ENCODE results near the gene ASB10. TPM values are rescaled to one million over a fixed set of nuclear protein-coding genes. Genes with fewer than 3 reads are reported as not detected.

The ASB10 gene
- total and polyA plus RNA-seq, 2 of the 8 experiments (the other 6 are each of a cell fraction or from before 2014, with no cell fraction given) = not detected

DNA sequence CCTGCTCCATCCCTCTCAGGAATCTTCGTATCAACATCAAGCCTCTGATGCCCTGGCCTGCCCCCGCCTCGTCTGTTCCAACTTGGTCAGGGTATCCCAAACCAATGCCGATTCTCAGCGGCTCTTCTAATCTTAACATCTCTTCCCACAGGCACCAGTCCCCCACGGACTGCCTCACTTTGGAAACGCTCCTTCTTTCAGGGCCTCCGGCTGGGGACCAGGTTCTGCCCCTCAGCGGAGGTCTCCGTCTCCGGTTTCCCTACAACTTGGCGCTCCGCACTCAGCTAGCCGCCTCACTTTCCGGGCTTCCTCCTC lies 39.5 kb upstream of the ASB10 start:
- Histone ChIP-seq H3K4me3 (ENCODE audit: extremely low read depth in 1 of 4, insufficient read depth in 2 of 4, low read depth in 3 of 4, low read length in 4 of 4) (peak overlapping the region; percentile 83 to 95 (median 90)), H2BK5ac (ENCODE audit: low read depth, low read length) (no peak overlapping the region), H3K9ac (replicated peaks in 1 of 4; ENCODE audit: extremely low read depth in 1 of 4, low read depth in 3 of 4, low read length in 3 of 4) (peak overlapping the region; percentile 65 to 74 (median 66)), H2BK120ac (replicated peaks; ENCODE audit: low read depth, low read length) (no peak overlapping the region), H4K8ac (ENCODE audit: extremely low read depth, insufficient read depth, low read length) (no peak overlapping the region), H3K27ac (ENCODE audit: low read depth, low read length) (0 out of 2 replicates have a peak overlapping the region, but pooled peaks have one; percentile 38), H3K27me3 (replicated peaks in 1 of 4; ENCODE audit: control insufficient read depth in 3 of 4, extremely low read depth in 1 of 4, insufficient read depth in 3 of 4, low read length in 3 of 4) (no peaks in the 10 kb centered on the region), H2AFZ (ENCODE audit: low read length) (no peak overlapping the region), H3K23me2 (ENCODE audit: low read depth, low read length) (peaks cover 11% of the 10 kb centered on the region), H3K4ac (replicated peaks; ENCODE audit: insufficient read length, low read depth, low read length) (no peak overlapping the region), H2AK5ac (ENCODE audit: low read depth, low read length) (no peak overlapping the region), H3K4me1 (replicated peaks in 1 of 4; ENCODE audit: control insufficient read depth in 3 of 4, insufficient read depth in 4 of 4, low read length in 3 of 4) (peaks cover 2 to 7% (median 6%) of the 10 kb centered on the region in 4 experiments; a peak in 5 of 7 replicates), H3K56ac (replicated peaks; ENCODE audit: insufficient read length, low read depth, low read length) (no peak overlapping the region), H4K20me1 (replicated peaks in 1 of 2; ENCODE audit: control insufficient read depth in 1 of 2, insufficient read depth in 2 of 2, low read length in 2 of 2) (peaks cover 0 to 5% of the 10 kb centered on the region in 2 experiments), H3K18ac (ENCODE audit: extremely low read depth, low read length) (peak overlapping the region; percentile 55), H3K14ac (ENCODE audit: insufficient read length) (no peak overlapping the region), H2BK20ac (ENCODE audit: low read length) (no peak overlapping the region), H3K79me1 (ENCODE audit: low read depth, low read length) (peaks cover 7% of the 10 kb centered on the region; the same call in 1 of the 2 replicates), H2BK12ac (ENCODE audit: low read depth, low read length) (no peak overlapping the region), H3K79me2 (ENCODE audit: control insufficient read depth in 1 of 2, insufficient read depth in 2 of 2, low read length in 2 of 2) (peaks cover 0 to 18% of the 10 kb centered on the region in 2 experiments; a peak in 2 of 4 replicates), H2BK15ac (ENCODE audit: low read length) (no peak overlapping the region), H4K91ac (replicated peaks; ENCODE audit: insufficient read length, low read length) (peak overlapping the region; percentile 41), H4K5ac (ENCODE audit: insufficient read length, low read depth, low read length) (no peak overlapping the region), H3K4me2 (ENCODE audit: insufficient read depth in 1 of 2, low read depth in 2 of 2, low read length in 2 of 2) (peak overlapping the region; percentile 83 to 86), H3K23ac (ENCODE audit: insufficient read length) (no peak overlapping the region), H3K36me3 (ENCODE audit: control insufficient read depth in 2 of 4, insufficient read depth in 4 of 4, low read length in 3 of 4) (peaks cover 14 to 35% (median 31%) of the 10 kb centered on the region in 4 experiments), H3K9me3 (ENCODE audit: insufficient read depth in 2 of 2, low read depth in 1 of 2, low read length in 1 of 2) (no peaks in the 10 kb centered on the region)
- POLR2A ChIA-PET (ENCODE audit: partially characterized antibody) = interaction anchor here (1.0 to 3.2 kb wide), 12 partner anchors 10 to 134 kb away, joined by 3 to 36 read pairs (median 4); partner anchors contain the start of gene H2BK1
- 6% methylated on average over 13 of the region's 15 CpGs; no CpG with 5 or more reads in 1 of the 2 experiments for WGBS, 2 experiments (ENCODE audit: extremely low coverage in 1 of 2, insufficient coverage in 1 of 2, insufficient read length in 1 of 2, insufficient replicate concordance in 2 of 2, low coverage in 1 of 2, low lambda C conversion rate in 2 of 2, missing lambda C conversion rate in 1 of 2)
- TF ChIP-seq JUND (IDR thresholded peaks at IDR 0.05; ENCODE audit: low read length) (no peak), RBBP5 (IDR thresholded peaks at IDR 0.05; ENCODE audit: borderline replicate concordance, low read depth, low read length) (peak; percentile 37; the same call in 1 of the 2 replicates), EGR1 (IDR thresholded peaks at IDR 0.05; ENCODE audit: borderline replicate concordance, low read depth, low read length) (no peak), POLR2AphosphoS5 (IDR thresholded peaks at IDR 0.05; ENCODE audit: low read depth, low read length) (no peak)
- FAIRE-seq (no peak), DNase-seq (ENCODE audit: low read depth in 1 of 2, low spot score in 2 of 2) (no peak)
- CTCF ChIA-PET (ENCODE audit: partially characterized antibody) = interaction anchor here (1.0 to 5.9 kb wide), 12 partner anchors 8 to 209 kb away, joined by 3 to 49 read pairs (median 4); no protein-coding TSS in a partner anchor
